HG03439 (cell line): ENCODE measurements around the gene UBE2L6.

Experiments
- ATAC-seq: cut with Tn5 transposase; IDR thresholded peaks from one replicate; pipeline ENCODE4 v1.9.1; 2021; ENCODE audit warnings: mild to moderate bottlenecking, moderate library complexity; ENCODE audit not compliant: unreplicated experiment

The UBE2L6 gene

DNA sequence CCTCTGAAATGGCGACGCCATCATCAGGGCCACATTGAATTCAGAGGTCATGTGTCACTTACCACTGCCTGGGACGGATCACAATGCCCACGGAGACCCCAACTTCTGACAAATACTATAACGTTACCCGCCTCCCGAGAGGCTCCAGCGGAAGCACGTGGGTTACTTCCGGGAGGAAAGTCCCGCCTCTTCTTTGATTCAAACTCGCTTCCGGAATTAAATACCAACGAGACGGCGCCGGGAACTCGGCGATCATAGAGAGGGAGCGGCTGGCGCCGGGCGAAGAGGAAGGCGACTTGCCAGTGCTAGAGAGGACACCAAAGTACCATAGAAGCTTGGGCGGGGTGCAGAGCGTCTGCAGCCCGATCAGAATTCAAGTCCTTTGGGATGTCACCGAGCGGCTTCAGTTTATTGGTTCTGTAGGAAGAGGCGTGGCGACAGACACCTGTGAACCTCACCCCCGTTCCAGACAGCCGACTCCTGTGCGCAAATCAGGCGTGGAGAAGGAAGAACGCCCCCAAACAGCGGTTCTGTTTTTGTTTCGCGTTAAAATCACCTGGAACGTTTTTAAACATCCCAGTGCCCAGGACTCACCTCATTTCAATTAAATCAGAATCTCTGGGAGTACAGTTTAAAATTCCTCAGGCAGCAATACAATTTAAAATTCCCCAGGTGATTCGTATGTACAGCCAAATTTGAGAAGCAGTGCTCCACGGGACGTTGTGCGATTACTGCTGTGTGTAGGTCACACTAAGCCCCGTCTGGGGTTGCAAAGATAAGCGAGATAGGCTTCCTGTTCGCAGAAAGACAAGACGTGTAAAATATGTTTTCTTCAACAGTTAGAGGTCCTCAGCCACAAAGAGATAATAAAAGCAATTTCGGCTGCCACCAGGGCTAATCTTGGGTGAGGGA lies 36.6 kb downstream of the UBE2L6 start, which contains the start of gene TIMM10:
TSS of gene TIMM10 (minus strand) at position 159 of the 912 bp plus-strand sequence. CDS start 565 bp downstream, outside the sequence.
- peak; percentile 99 for ATAC-seq

DNA sequence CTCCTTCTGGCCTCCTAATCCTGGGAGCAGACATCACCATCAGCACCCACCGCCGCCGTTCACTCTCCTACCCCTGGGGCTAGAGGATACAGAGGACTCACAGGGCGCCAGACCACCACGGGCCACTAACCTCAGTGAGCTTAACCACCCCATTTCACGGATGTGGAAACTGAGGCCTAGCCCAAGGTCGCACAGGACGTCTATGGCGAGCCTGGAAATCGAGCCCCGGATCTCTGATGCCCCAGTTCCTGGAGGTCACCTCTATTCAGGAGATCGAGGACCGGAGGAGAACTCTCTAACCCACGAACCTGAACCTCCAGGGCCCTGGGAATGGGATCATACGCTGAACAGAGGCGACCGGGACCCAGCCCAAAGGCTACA lies 37.3 kb downstream of the UBE2L6 start:
- no peak for ATAC-seq

DNA sequence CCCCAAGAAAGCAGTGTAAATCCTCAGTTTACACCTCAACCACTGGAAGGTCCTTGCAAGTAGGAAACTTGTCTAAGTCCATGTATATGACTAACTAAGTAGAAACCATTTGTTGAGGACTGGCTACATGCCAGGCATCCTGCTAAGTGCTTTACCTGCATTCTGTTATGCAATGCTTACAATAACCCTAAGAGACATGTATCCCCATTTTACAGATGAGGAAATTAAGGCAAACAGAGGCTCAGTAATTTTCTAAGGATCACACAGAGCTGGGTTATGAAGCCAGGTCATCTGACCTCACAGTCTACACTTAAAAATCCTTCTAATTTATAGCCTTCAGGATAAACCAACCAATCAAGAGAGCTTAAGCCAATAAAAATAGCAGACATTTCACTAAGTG lies 38.5 kb downstream of the UBE2L6 start:
- ATAC-seq: no peak

DNA sequence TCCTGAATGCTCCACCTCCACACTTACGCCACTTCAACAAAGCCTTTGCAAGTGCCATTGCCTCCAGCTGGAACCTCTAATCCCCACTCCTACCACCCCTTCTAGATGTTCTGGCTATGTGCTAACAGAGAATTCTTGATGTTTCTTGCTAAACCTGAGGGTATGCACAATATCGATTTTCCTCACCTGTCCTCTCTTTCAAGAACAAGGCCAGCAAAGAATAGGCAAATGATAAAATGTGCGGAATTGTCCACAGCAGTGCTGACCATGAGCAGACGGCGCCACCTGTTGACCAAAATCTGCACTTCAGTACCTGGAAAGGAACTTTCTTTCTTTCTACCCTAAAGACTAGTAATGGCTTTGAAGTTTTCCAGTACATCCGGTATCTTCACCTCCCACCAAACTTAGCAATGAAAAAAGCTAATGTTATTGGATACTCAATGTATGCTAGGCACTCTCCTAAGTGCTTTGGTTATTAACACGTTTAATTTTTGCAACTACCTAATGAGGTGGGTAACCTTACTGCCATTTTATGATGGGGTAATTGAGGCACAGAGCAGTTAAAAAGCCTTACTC lies 40.3 kb downstream of the UBE2L6 start:
- no peak for ATAC-seq

DNA sequence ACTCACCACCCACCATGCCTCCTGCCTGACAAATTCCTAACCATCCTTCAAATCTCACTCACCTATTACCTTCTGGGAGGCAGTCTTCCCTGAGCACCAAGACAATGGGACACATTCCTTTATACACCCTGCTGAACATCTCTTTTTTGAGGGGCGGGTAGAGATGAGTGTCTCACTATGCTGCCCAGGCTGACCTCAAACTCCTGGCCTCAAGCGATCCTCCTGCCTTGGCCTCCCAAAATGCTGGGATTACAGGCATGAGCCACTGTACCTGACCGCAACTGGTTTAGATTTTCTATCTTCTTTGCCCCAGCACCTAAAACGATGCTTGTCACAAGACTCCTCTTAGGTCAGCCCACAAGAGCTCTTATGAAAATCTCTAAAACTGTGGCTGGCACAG lies 44.1 kb downstream of the UBE2L6 start:
- no peak for ATAC-seq

DNA sequence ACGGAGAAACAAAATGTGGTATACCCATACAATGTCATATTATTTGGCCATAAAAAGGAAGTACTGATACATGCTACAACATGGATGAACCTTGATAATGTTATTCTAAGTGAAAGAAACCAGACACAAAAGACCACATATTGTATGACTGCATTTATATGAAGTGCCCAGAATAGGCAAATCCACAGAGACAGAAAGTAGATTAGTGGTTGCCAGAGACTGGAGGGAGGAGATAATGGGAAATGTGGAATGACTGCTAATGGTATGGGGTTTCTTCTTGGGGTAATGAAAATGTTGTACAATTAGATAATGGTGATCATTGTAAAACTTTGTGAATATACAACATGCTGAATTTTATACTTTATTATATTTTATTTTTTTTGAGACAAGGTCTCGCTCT lies 46.4 kb downstream of the UBE2L6 start:
- no peak for ATAC-seq

DNA sequence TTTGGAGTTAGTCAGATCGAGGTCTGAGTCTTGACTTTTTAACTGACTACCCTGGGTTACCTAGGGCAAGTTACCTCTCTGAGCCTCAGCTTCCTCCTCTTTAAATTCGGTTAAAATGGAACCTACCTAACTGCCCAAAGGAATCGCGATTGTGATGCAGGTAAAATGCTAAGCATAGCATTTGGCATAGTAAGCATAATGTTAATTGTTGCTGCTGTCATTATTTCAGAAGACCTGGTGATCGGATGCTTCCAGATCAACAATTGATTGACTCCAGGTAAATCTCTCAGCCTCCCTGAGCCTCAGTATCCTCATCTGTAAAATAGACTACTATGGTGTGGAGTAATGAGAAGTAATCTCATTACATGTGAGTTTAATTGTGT lies 51.4 kb downstream of the UBE2L6 start:
- ATAC-seq: no peak

DNA sequence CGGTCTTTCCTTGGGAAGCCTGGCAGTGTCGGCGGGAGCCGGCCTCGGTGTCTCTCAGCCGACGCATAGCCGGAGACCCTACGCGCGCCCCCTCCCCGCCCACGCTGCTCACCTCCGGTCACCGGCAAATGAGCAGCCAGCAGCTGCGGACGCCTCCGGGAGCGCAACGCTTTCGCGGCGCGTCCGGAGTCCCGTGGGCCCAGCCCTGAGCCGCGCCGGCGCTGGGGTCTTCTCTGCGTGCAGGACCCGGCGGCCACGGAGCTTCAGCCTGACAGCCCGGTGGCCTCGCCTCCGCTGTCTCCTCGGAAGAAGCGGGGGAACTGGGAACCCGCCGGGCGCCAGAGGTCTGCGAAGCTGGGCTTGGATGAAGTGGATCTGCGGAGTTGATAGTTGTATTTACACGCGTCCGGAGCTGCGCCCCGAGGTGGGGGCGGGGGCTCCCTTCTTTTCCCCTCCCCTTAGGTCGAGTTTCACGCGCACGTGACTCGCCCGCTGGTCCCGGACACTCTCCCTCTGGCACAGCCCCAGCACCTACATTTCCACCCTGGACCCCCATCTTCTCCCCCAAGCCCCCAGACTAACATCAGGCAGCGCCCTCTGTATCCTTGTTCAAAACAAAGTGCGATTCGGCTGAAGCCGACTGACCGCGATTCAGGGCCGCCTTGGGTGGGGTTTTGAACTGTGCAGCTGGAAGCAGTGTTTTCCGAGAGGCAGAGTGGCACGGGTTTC lies 52.0 kb downstream of the UBE2L6 start, which contains the start of gene SLC43A1:
TSS of gene SLC43A1 (minus strand) at position 371 of the 729 bp plus-strand sequence. CDS start 1,591 bp downstream, outside the sequence.
- ATAC-seq: peak; percentile 35

DNA sequence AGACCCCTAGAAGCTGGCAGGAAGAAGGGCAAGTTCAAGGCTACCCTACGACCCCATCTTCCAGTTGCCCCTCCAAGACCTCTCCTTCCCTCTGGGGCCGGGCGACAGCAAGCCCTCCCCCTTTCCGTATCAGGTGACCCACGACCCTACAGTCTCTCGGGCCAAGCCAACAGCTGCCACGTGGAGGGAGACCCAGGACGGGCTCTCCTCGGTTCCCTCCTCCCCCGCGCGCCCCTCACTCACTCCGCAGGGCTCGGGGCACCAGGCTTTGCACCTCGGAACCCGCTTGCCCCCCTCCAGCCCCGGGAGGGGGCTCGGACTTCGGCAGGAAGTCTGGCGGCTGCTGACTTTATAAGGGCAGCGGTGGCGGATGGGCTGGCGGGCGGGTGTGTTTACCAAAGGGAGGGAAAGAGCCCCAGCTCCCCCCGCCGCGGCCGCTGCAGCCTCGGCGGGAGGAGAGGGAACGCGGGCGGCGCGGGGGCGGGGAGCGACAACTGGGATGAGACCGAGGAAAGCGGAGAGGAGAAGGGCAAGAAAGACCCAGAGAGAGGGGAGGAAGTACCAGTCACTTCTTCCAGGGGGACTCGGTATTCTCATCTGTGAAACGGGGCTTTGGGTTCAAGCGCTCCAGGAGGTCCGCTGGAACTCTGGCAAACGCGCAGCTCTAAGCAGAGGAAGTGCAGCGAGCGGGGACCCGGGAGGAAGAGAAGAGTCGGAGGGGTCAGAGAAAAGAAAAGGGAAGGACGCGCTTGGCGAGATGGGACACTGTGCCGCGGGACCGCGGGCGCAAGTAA lies 52.7 kb downstream of the UBE2L6 start:
- ATAC-seq: peak; percentile 41

DNA sequence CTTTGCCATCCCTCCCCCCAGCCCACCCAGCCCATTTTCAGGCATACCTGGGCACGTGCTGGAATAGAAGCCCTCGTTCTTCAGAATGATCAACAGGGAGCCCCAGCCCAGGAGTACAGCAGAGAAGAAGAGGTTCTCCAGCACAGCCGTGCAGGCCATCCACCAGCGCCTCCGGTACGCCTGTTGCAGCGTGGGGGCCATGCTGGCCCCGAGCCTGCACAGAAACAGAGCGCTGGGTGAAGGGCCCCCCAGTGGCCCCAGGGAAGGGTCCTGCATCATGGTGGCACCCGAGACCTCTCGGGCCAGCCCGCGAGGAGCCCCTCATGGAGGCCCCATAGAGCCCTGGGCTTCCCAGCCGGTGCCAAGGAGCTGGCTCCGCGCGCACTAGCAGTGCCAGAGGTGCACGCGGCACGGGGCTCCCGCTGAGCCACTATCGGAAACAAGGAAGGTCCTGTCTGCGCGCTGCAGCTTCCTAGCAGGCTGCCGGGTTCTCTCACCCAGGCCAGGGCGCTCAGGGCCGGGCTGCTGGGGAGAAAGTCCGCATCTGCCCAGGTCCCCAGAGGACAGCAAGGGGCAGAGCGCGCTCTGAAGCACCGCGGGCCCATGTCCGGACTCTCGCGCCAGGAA lies 53.4 kb downstream of the UBE2L6 start:
- ATAC-seq: peak; percentile 33

DNA sequence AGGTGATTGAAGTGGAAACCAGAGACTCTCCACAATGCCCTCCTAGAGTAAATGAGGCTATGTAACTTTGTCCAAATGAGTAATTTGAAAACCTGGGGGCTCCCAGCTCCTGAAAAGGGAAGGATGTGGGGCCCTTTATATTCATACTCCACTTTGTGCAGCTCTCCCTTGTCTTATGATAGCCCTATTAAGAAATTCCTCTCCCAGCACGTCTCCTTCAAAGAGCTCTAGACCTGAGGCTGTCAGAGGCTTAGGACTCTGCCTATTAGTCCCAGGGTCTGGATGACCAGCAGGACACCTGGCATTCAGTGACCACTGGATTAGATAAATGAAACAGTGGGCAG lies 54.0 kb downstream of the UBE2L6 start:
- ATAC-seq: no peak

DNA sequence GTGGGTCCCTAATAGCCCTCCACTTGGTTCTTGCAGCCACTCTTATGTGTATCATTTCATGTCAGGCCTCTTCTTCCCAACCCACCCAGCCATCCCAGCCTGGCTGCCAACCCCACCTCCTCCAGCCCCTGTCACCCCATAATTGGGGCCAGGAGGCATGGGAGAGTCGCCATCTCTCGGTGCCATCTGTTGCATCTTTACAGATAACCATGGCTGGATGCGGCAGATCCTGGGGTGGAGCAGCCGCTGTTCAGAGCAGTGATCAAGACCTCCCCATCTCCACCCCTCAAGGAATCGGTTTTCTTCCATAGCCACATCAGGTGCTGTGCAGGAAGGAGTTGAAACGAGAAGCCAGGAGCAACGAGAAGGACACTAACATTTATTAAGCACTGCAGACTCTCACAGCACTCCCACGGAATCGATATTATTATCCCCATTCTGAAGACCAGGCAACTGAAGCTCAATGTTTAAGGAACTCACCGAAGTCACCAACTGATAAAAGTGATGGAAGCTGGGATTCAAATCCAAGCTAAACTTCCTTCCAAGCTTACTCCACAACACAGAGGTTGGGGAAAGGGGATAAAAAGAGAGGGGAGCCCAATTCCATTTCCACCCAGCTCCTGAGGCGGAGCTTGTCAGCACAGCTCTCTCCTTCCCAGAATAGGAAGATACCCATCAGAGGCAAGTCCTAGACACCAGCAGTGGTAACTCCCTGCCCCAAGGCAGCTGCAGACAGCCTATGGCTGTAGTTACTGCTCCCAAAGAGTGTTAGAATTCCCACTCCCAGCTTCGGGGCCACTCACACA lies 54.6 kb downstream of the UBE2L6 start:
- ATAC-seq: no peak

DNA sequence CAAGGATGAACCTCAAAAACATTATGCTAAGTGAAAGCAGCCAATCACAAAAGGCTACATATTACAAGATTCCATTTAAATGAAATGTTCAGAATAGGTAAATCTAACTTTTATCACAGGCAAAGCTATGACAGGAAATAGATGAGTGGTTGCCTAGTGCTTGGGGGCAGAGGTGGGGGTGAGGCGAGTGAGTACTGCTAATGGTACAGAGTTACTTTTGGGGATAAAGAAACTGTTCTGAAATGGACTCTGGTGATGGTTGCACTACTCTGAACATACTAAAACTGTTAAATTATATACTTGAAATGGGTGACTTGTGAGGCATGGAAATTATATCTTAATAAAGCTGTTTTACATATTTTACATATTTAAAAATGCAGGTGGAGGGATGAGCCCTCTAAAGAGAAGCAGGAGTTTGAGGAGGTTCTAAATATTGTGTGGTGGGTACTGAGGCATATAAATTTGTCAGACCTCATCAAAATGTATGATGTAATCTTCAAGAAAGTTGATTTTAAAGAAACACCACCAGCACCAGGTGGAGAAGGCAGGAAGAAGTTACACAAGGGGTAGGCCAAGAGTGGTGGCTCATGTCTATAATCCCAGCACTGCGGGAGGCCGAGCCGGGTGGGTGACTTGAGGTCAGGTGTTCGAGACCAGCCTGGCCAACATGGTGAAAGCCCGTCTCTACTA lies 55.6 kb downstream of the UBE2L6 start:
- no peak for ATAC-seq

DNA sequence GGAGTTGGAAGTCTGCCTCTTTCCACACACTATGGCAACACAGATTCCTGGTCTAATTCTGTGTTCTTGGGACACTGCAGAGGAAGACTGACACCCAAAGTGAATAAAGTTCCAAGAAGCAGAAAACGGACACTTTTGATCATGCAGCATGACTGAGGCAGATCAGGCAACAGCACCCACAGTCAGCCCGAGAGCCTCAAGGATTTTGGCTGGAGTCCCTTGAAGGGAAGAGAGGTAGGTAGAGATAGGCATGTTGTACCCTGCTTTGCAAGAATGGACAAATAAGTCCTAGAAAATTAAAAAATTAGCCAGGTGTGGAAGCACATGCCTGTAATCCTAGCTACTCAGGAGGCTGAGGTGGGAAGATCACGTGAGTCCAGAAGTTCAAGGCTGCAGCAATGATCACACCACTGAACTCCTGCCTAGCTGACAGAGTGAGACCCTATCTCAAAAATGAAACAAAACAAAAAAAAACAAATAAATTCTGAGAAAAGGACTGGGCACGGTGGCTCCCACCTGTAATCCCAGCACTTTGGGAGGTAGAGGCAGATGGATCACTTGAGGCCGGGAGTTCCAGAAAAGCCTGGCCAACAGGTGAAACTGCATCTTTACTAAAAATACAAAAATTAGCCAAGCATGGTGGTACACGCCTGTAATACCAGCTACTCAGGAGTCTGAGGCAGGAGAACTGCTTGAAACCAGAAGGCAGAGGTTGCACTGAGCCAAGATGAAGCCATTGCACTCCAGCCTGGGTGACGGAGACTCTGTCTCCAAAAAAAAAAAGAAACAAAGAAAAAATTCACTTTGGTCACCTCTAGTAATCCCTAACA lies 58.9 kb downstream of the UBE2L6 start:
- ATAC-seq: no peak

DNA sequence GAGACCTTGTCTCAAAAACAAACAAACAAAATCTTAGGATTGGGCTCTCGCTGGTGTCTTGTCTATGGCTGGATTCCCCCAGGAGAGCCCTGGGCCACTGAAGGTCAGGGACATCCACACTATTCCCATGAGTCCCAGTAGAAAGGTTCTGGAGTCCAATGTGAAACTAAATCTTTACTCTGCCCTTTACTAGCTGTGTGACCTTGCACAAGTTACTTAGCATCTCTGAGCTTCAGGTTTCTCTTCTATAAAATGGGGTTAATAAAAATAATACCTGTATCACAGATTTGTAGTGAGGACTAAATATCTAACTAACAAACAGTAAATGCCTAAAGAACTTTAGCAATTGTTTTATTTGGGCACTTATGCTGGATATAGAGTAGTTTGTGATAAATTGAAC lies 61.0 kb downstream of the UBE2L6 start:
- no peak for ATAC-seq

DNA sequence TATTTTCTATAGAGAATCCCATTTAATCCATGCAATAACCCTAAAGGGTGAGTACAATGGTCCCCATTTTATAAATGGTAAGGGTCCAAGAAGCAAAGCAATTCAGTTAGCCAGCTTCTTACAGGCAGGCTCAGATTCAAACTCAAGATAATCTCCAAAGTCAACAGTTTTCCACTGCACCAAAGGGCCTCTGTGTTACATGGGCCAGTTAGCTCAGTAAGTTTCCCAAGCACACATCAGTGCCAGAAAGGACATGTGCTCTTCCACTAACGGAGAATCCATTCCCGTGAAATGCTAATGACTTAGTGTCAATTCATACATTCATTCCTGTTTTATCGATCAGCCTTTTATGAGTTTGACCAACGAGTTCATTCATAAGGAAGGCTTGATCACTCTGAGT lies 63.0 kb downstream of the UBE2L6 start:
- ATAC-seq: no peak

DNA sequence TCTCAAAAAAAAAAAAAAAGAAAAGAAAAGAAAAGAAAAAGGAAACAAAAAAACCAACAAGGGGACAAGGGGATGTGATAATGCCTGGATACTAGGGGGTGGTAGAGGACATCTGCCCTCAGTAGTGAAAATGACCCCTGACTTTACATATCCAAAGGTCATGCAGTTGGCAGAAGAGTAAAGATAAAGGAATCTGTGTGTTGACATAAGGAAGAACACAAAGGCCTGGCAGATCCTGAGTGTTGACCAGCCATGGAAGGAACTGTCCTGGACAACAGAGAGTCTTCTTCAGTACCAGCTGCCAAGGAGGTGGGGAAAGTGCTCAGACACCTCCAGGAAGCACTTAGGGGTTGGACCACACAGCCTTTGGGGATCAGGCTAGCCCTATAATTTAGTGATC lies 64.6 kb downstream of the UBE2L6 start:
- no peak for ATAC-seq

DNA sequence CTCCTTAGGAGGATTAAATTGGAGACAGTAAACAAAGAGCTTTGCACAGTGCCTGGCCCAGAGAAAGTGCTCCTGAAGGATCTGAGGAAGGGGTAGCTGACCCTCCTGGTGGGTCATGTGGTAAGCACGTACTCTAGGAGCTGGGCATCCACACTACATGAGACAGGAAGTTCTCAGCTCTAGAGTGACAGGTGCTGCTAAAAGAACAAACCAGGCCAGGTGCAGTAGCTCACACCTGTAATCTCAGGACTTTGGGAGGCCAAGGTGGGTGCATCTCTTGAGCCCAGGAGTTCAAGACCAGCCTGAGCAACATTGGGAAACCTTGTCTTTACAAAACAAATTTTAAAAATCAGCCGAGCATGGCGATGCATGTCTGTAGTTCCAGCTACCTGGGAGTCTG lies 65.1 kb downstream of the UBE2L6 start:
- ATAC-seq: no peak
